GM12878 (cell line): Measurements from ENCODE around the gene MAT2B. TPM values are rescaled to one million over a fixed set of nuclear protein-coding genes. Genes with fewer than 3 reads are reported as not detected.
A peak's percentile ranks its signal among the peaks of the same experiment; 100 is the strongest.

Experiments
- BCL3 ChIP-seq: IDR thresholded peaks from 2 replicates; pipeline ENCODE4 v1.6.1; 2011; ENCODE audit warnings: borderline replicate concordance, low read depth, mild to moderate bottlenecking, moderate library complexity, low read length; ENCODE audit not compliant: insufficient read depth, poor library complexity, severe bottlenecking
- CBX5 ChIP-seq: sonication (generic); IDR thresholded peaks from 2 replicates; pipeline ENCODE4 v1.6.1; 2016; ENCODE audit warnings: low read depth, moderate library complexity, mild to moderate bottlenecking, inconsistent platforms
- CHD2 ChIP-seq: IDR thresholded peaks from 2 replicates; pipeline ENCODE4 v1.6.1; 2011; ENCODE audit warnings: low read depth, low read length, improper control_type of control experiment, borderline replicate concordance
- CREM ChIP-seq: IDR thresholded peaks from 2 replicates; pipeline ENCODE4 v1.6.1; 2014; ENCODE audit warnings: antibody characterized with exemption, low read depth
- HDAC2 ChIP-seq: fragments of 200-600 bp; sonication (generic); IDR thresholded peaks from 2 replicates; pipeline ENCODE4 v1.6.1; 2017
- IKZF1 ChIP-seq: fragments of 450-650 bp; conservative IDR thresholded peaks from 2 replicates; pipeline ENCODE4 v1.6.1; 2017; ENCODE audit warnings: antibody characterized with exemption, mild to moderate bottlenecking
- MEF2B ChIP-seq: fragments of 450-650 bp; IDR thresholded peaks from 2 replicates; pipeline ENCODE4 v1.6.1; 2018; ENCODE audit warnings: mild to moderate bottlenecking, moderate library complexity; ENCODE audit not compliant: partially characterized antibody, poor library complexity, severe bottlenecking
- NR2C1 ChIP-seq: fragments of 450-650 bp; IDR thresholded peaks from 2 replicates; pipeline ENCODE4 v1.6.1; 2017; ENCODE audit warnings: antibody characterized with exemption, mild to moderate bottlenecking, moderate library complexity
- PML ChIP-seq: IDR thresholded peaks from 2 replicates; pipeline ENCODE4 v1.6.1; 2012; ENCODE audit warnings: low read length, inconsistent platforms
- SKIL ChIP-seq: fragments of 450-650 bp; IDR thresholded peaks from 2 replicates; pipeline ENCODE4 v1.6.1; 2017; ENCODE audit warnings: mild to moderate bottlenecking, low read depth, inconsistent platforms; ENCODE audit not compliant: poor library complexity, severe bottlenecking
- SP1 ChIP-seq: IDR thresholded peaks from one replicate; pipeline ENCODE4 v1.6.1; 2011; ENCODE audit warnings: low read depth, low read length
- SPI1 ChIP-seq: IDR thresholded peaks from 2 replicates; pipeline ENCODE4 v1.6.1; 2011; ENCODE audit warnings: low read depth, mild to moderate bottlenecking, low read length, moderate library complexity, borderline replicate concordance; ENCODE audit not compliant: insufficient read depth
- SUZ12 ChIP-seq: fragments of 200-600 bp; sonication (generic); IDR thresholded peaks from one replicate; pipeline ENCODE4 v1.6.1; 2018; ENCODE audit warnings: antibody characterized with exemption, mild to moderate bottlenecking; ENCODE audit not compliant: unreplicated experiment
- polyA plus RNA-seq, 11 experiments: library from polyadenylated mRNA; depleted of rRNA in 4 of 11; unstranded in 6 of 11; stranded (reverse) in 5 of 11; fragments of >200 nt; fragmentation: Nextera tagmentation in 4 of 11; fragmentation: Illumina TruSeq in 1 of 11; extraction: Ambion mirVana in 4 of 11; extraction: Trizol in 1 of 11; gene quantifications; 1 replicate in 1 of 11; 2 replicates in 10 of 11; pipeline versions ENCODE4 v1.2.1 to v1.2.3, GENCODE V29; 2011 to 2016; ENCODE audit warnings: inconsistent platforms in 2 of 11, missing spikeins in 2 of 11, low read depth in 1 of 11
- total RNA-seq, 4 experiments: library from RNA; depleted of rRNA in 3 of 4; stranded (reverse); fragments of >200 nt in 3 of 4; fragmentation: Illumina TruSeq in 1 of 4; extraction: Trizol in 1 of 4; gene quantifications; 2 replicates each; pipeline versions ENCODE4 v1.2.1 to v1.2.3, GENCODE V29; 2013 to 2021
- TF ChIP-seq, protein P1 (sequence below): fragments of 450-650 bp; formaldehyde crosslinking; IDR thresholded peaks from 2 replicates; pipeline ENCODE4 v1.4.0; 2022; ENCODE audit warnings: mild to moderate bottlenecking, moderate library complexity
- TF ChIP-seq, protein P2 (sequence below), 3 experiments: IDR thresholded peaks in 2 of 3; conservative IDR thresholded peaks in 1 of 3; 2 replicates each; pipeline ENCODE4 v1.5.1; 2011; ENCODE audit warnings: low read depth in 3 of 3, low read length in 3 of 3, mild to moderate bottlenecking in 3 of 3, control low read depth in 2 of 3, moderate library complexity in 2 of 3, inconsistent platforms in 1 of 3, mixed read lengths in 1 of 3; ENCODE audit not compliant: control insufficient read depth in 2 of 3, insufficient read depth in 1 of 3; ENCODE audit errors: extremely low read depth in 1 of 3
- TF ChIP-seq, protein P3 (sequence below): fragments of 450-650 bp; IDR thresholded peaks from 2 replicates; pipeline ENCODE4 v1.6.1; 2017; ENCODE audit warnings: mild to moderate bottlenecking, moderate library complexity

Gene MAT2B
- total and polyA plus RNA-seq, 10 of the 15 experiments (the other 5 are each of a cell fraction or from before 2014, with no cell fraction given) = 43.2 to 122 (median 63.7) TPM

- no peak for TF ChIP-seq BCL3
- no peak for TF ChIP-seq SKIL
- TF ChIP-seq PML = no peak
- TF ChIP-seq SPI1 = peak; percentile 25; the same call in 1 of the 2 replicates
- TF ChIP-seq IKZF1 = no peak
- TF ChIP-seq CHD2 = no peak
- TF ChIP-seq CBX5 = no peak
- TF ChIP-seq SUZ12 = no peak
- TF ChIP-seq, protein P1, sequence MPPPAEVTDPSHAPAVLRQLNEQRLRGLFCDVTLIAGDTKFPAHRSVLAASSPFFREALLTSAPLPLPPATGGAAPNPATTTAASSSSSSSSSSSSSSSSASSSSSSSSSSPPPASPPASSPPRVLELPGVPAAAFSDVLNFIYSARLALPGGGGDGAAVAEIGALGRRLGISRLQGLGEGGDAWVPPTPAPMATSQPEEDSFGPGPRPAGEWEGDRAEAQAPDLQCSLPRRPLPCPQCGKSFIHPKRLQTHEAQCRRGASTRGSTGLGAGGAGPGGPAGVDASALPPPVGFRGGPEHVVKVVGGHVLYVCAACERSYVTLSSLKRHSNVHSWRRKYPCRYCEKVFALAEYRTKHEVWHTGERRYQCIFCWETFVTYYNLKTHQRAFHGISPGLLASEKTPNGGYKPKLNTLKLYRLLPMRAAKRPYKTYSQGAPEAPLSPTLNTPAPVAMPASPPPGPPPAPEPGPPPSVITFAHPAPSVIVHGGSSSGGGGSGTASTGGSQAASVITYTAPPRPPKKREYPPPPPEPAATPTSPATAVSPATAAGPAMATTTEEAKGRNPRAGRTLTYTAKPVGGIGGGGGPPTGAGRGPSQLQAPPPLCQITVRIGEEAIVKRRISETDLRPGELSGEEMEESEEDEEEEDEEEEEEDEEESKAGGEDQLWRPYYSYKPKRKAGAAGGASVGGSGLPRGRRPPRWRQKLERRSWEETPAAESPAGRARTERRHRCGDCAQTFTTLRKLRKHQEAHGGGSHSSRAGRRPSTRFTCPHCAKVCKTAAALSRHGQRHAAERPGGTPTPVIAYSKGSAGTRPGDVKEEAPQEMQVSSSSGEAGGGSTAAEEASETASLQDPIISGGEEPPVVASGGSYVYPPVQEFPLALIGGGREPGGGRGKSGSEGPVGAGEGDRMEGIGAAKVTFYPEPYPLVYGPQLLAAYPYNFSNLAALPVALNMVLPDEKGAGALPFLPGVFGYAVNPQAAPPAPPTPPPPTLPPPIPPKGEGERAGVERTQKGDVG (CRISPR knock-in tag) = no peak
- no peak for TF ChIP-seq SP1
- TF ChIP-seq, protein P2, sequence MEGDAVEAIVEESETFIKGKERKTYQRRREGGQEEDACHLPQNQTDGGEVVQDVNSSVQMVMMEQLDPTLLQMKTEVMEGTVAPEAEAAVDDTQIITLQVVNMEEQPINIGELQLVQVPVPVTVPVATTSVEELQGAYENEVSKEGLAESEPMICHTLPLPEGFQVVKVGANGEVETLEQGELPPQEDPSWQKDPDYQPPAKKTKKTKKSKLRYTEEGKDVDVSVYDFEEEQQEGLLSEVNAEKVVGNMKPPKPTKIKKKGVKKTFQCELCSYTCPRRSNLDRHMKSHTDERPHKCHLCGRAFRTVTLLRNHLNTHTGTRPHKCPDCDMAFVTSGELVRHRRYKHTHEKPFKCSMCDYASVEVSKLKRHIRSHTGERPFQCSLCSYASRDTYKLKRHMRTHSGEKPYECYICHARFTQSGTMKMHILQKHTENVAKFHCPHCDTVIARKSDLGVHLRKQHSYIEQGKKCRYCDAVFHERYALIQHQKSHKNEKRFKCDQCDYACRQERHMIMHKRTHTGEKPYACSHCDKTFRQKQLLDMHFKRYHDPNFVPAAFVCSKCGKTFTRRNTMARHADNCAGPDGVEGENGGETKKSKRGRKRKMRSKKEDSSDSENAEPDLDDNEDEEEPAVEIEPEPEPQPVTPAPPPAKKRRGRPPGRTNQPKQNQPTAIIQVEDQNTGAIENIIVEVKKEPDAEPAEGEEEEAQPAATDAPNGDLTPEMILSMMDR (IDR thresholded peaks at IDR 0.05 in 2 of 3, conservative IDR thresholded peaks at IDR 0.05 in 1 of 3; ENCODE audit: control insufficient read depth in 2 of 3, extremely low read depth in 1 of 3, insufficient read depth in 1 of 3, low read depth in 3 of 3, low read length in 3 of 3) = no peak
- TF ChIP-seq CREM = no peak
- TF ChIP-seq, protein P3, sequence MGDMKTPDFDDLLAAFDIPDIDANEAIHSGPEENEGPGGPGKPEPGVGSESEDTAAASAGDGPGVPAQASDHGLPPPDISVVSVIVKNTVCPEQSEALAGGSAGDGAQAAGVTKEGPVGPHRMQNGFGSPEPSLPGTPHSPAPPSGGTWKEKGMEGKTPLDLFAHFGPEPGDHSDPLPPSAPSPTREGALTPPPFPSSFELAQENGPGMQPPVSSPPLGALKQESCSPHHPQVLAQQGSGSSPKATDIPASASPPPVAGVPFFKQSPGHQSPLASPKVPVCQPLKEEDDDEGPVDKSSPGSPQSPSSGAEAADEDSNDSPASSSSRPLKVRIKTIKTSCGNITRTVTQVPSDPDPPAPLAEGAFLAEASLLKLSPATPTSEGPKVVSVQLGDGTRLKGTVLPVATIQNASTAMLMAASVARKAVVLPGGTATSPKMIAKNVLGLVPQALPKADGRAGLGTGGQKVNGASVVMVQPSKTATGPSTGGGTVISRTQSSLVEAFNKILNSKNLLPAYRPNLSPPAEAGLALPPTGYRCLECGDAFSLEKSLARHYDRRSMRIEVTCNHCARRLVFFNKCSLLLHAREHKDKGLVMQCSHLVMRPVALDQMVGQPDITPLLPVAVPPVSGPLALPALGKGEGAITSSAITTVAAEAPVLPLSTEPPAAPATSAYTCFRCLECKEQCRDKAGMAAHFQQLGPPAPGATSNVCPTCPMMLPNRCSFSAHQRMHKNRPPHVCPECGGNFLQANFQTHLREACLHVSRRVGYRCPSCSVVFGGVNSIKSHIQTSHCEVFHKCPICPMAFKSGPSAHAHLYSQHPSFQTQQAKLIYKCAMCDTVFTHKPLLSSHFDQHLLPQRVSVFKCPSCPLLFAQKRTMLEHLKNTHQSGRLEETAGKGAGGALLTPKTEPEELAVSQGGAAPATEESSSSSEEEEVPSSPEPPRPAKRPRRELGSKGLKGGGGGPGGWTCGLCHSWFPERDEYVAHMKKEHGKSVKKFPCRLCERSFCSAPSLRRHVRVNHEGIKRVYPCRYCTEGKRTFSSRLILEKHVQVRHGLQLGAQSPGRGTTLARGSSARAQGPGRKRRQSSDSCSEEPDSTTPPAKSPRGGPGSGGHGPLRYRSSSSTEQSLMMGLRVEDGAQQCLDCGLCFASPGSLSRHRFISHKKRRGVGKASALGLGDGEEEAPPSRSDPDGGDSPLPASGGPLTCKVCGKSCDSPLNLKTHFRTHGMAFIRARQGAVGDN = peak; percentile 35; the same call in 1 of the 2 replicates
- TF ChIP-seq HDAC2 = no peak
- TF ChIP-seq MEF2B = no peak
- TF ChIP-seq NR2C1 = peak; percentile 35; the same call in 1 of the 2 replicates
Observed at GRCh38 chr5:163497315-163497714, 8.1 kb upstream of the MAT2B start (continued).
